Right lung (tissue), 5 donors: ENCODE measurements around the gene SMAD9. TPM values are rescaled to one million over a fixed set of nuclear protein-coding genes. Genes with fewer than 3 reads are reported as not detected.
"Not testable (repeated sequence)": the region's sequence is repeated elsewhere in the genome, so short reads cannot be mapped to it uniquely, and the experiment has no call there.

Source experiments
- DNase-seq, 2 donors: peaks; one replicate each; pipeline ENCODE4 v3.0.0-alpha.2; 2013
- polyA plus RNA-seq, 5 donors: library from polyadenylated mRNA; unstranded; fragments of 120-200 nt; gene quantifications; one replicate each; pipeline versions ENCODE4 v1.2.1 to v1.2.3, GENCODE V29; 2013; ENCODE audit warnings: inconsistent platforms in 1 of 5, low replicate concordance in 1 of 5; ENCODE audit not compliant: insufficient read length in 5 of 5, insufficient read depth in 1 of 5

Gene SMAD9
- polyA plus RNA-seq, 5 donors: 19.0 to 32.6 (median 29.2) TPM

DNA sequence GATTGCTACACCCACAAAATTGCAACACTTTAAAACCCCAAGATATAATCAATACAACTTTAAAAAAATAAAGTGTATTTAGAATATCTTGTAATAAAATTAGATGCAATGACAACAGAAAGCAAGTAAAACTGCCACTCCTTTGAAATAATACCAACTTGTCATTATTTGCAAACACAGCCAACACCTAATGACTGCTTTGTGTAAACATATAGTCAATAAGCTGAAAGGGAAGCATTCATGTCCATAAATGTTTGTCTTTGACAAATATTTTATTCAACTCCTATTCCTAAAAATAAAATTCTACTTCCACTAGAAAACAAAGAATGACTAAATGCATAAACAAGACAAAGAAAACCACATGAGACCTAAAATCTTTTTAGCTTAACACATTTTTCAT, 6.6 kb downstream of the SMAD9 start:
- DNase-seq: no peak

DNA sequence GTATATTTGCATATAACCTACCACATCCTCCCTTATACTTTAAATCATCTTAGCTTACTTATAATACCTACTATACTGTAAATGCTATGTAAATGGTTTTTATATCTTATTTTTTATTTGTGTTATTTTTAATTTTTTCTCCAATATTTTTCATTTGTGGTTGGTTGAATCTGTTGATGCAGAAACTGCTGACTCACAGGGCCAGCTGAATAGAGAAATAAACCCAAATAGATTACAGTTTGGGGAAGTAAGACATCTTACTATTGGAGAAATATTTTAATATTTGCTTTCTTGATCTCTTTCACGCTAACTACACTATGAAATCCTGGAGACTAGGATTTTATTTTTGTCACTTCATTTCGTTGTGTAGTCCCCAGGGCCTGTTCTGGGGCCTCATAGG, 7.1 kb downstream of the SMAD9 start:
- no peak for DNase-seq

DNA sequence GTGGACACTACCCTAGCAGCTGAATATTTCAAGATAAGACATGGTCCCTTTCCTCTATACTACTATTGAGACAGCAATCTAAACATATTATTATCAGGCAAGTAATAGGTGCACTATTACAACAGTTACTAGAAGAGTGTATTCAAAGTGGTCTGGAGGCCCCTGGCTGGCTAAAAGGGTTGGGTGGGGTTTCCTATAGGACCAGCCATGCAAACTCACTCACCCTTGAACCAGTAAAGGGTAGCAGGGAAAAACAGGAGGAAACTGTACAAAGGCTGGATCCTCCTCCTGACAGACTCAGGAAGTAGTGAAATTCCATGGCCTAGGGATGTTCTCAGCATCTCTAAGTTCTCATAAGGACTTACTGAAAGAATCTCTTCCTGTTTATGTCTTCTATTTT, 7.7 kb downstream of the SMAD9 start:
- DNase-seq: no peak

DNA sequence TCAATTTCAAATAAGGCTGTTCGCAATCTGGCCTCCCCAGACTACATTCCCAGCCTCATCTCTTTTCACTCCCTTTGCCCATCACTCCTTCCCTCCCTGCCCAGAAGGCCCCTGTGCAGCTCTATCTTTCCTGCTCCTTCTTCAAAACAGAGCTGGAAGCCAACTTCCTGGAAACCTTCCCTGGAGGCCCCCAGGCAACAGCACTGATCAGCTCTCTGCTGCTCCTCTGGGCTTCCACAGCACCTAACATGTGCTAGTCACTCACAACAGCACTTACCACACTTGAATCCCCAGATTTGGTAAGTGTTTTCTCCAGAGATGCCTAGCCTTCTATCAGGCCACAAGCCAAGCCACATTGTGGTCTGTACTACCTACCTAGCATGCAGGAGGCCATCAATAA, 9.5 kb downstream of the SMAD9 start:
- DNase-seq: no peak

DNA sequence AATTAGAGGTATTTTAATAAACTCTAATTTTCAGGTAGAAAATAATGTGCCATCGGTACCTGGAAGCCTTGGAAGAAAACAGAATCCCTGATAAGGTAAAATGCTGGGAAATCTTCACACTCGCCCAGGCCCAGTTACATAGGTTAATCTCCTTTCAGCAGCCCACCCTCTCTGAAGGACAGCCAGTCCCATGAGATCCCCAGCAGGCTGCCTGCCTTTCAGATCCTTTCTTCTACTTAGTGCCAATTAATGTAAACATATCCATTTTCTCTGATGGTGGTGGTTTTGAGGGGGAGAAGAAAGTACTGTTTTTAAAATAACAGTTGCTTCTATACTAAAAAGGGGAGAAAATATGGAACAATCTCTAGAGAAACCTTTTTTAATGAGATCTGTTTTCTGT, 12.2 kb downstream of the SMAD9 start:
- DNase-seq: no peak

DNA sequence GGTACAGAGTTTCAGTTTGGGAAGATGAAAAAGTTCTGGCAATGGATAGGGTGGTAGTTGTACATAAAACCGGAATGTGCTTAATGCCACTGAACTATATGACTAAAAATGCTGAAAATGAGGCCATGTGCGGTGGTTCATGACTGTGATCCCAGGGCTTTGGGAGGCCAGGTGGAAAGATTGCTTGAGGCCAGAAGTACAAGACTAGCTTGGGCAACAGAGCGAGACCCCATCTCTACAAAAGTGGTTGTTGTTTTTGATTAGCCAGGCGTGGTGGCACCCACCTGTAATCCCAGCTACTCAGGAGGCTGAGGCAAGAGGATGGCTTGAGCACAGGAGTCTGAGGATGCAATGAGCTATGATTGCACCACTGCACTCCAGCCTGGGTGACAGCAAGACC, 12.8 kb downstream of the SMAD9 start:
- DNase-seq: no peak

DNA sequence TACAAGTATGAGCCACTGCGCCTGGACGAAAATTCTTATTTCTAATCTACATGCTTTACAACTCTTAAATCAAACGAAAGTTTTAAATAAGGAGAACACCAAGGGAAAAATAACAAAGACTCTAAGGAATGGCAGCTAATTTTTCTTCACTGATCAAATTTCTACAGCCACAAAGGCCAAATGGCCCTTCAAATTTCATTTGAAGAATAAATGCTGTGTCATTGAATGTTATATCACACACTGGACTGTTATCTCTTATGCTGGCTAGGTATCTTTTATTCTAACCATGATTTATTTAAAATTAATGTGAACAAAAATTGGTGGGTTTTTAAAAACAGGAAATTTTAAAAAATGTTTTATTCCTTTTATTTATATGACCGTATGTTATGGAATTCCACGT, 14.1 kb downstream of the SMAD9 start:
- no peak for DNase-seq

DNA sequence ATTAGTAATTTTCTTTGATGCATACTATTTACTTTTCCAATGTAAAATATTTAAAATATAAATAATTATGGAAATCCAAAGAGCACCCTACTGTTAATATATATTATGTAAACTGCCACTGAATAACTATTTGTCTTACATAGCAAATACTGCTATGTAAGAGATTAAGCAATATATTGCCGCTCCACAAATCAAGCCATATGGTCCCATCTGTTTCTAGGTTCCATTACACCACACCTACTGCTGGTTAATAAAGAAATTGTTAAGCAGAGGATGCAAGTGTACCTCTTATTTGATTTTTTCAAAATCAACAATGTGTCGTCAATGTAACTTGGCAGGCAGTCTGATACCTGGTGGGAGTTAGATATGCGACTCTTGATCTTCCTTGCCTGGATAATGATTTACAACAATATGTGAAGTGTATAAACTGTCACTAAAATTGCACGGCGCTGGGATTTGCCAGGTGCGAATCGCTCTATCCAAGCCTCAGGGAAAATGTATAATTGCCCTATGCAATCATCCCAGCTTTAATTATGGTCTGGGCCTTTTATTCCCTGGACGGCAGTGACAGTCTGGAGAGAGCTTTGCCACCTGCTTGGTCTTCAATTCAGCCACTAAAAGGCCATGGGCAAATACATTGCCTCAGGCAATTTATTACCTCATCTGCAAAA, 16.0 kb downstream of the SMAD9 start:
- no peak for DNase-seq

DNA sequence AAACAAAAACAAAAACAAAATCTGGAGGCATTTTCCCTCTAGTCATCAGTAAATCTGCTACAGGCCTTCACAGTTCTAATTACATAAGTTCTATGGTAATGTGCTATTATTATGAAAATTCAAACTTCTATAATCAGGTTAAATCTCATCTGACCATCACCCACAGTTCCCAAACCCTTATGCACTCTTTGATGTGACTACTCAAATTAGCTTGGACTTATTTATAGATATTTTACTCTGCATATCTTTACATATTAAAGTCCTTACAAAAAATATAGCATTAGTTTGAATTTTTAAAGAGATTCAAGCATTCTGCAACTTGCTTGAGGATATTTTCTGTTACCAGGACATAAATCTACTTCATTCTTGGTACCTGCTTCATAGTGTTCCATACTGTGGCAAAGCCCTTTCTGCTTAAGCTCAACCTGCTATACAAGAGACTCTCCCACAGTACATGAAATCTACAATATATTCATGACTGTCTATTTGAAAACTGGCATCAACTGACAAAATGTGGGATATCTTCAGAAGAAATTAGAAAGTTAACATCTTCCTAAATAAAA, 22.9 kb downstream of the SMAD9 start:
- DNase-seq: no peak

DNA sequence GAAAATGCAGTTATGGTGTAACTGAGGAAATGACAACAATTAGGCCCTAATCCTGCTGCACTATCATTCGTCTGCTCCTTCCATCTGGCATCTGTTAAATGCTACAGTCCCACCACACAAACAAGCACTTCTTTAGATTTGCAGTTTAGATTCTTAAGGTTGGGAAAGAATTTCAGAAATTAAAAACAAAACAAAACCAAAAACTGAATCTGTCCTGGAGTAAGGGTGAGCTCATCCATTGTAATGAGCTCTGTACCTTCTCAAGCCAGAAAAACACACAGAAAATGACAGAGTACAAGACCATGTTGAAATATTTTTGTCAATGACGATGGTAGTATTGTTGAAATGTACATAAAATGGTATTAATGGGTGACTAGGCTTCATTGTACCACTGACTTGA, 28.3 kb downstream of the SMAD9 start:
- no peak for DNase-seq

DNA sequence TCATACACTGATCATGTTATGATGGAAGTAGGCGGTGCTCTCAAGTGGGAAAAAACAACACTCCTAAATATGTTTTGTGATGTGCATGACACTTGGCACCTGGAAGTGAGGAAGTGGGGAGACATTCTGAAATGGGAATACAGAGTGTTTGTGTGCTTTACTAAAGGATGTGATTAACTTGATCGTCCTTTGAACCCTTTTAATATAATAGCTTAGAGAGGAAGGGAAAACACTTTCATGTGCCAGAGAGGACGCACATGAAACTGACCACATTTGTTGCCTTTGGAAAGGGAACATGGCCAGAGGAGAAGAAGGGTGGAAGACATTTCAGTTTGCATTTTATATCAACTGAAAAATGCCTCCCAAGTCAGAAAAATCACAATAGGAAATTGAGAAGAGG, 31.4 kb downstream of the SMAD9 start:
- DNase-seq: no peak

DNA sequence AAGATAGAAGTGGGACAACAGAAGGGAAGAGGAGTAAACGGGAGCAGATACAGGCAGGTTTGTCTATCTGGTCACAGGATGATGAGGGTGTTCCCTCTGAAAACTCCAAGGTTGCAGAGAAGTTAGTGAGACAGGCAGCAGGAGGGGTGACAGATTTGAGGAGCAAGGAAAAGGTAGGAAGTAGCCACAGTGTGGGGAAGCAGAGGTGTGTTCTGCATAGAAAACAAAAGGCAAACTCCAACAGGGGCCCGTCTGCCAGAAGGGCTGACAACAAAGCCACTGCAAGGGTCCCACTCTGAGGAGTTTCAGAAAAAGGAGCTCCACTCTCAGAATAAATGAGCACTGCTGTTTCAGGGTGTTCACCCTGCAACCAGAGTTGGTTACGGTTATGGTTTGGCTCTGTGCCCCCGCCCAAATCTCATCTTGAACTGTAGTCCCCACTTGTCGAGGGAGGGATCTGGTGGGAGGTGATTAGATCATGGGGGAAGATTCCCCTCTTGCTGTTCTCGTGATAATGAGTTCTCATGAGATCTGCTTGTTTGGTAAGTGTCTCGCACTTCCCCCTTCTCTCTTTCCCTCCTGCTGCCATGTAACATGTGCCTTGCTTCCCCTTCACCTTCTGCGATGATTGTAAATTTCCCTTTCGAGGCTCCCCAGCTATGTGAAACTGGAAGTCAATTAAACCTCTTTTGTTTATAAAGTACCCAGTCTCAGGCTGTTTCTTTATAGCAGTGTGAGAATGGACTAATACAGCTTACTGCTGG, 32.1 kb downstream of the SMAD9 start:
- no peak for DNase-seq

DNA sequence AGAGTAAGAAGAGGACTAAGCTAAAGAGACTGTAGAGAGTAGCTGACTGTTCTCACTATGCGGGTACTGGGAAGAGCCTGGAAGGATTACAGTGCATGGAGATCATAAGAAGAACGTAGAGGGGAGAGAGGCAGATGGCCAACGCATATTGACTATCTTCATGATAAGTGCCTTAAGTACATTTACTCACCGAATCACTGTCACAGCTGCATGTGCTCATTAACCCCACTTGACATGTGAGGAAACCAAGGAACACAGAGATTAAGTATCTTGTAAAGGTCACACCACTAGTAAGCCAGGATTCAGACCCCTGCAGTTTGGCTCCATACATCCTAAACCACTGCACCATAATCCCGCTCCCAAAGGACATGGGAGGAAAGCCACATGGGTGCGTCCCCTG, 34.1 kb downstream of the SMAD9 start:
- no peak for DNase-seq

DNA sequence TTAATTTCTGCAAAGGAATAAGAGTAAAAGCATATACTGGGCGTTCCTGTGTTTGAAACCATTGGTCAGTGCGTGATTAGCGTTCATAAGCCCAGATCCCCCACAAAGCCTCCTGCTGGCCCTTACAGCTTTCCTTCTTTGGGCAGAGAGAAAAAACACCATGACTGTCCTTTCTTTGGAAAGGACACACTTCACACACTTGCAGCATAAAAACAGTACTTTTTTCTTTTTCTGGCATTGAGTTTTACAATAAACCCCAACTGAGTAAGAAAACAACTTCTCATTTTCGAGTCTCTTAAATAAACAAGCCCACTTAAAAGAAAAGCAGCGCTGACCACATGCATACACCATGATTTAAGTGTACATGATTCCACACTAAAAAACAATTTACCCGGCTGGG, 35.8 kb downstream of the SMAD9 start:
- no peak for DNase-seq

DNA sequence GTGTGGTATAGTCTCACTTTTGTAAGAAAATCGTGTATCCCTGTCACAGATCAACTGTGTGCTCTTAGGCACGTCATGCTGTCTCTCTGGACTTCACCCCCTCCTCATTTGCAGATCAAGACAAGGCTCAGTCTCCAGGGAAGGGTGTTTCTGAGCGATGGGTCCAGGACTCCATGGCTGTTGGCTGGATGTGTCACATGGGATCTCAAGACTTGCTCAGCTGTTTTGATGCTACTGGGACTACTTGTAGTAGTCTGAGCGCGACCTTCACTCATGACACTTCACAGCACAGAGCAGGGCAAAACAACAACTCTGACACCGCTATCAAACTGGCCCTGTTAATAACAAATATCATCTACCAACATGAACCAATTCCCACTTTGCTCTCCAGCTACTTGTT, 36.2 kb downstream of the SMAD9 start:
- DNase-seq: no peak

DNA sequence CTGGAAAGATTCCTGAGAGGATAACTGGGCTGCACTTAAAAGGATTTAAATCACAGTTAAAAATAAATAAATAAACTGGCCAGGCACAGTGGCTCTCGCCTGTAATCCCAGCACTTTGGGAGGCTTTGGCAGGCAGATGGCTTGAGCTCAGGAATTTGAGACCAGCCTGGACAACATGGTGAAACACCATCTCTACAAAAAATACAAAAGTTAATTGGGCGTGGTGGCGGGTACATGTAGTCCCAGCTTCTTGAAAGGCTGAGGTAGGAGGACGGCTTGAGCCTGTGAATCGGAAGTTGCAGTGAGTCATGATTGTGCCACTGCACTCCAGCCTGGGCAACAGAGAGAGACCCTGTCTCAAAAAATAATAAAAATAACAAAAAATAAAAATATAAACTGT, 36.6 kb downstream of the SMAD9 start:
- not testable (repeated sequence) for DNase-seq

DNA sequence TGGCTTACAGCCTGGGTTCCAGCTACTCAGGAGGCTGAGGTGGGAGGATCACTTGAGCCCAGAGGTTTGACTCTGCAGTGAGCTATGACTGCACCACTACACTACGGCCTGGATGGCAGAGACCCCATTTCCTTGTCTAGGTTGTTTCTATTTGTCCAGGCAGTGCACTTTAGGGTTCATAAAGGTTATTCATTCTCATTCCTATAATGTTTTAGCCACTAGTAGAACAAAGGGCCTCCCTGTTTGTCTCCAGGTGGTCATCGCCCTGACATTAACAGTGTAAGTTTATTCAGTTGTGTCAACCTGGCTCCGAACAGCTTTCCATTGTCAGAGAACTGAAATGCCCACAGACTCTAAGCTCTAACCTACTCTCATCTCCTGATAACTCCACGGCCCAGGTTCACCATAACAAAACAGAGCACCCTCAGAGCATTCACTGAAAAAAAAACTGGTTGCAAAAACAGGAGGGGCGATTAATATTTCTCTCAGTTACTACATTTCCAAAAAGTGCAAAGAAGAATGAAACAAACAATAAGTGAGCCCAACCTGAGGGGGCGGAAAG, 37.1 kb downstream of the SMAD9 start:
- no peak for DNase-seq

DNA sequence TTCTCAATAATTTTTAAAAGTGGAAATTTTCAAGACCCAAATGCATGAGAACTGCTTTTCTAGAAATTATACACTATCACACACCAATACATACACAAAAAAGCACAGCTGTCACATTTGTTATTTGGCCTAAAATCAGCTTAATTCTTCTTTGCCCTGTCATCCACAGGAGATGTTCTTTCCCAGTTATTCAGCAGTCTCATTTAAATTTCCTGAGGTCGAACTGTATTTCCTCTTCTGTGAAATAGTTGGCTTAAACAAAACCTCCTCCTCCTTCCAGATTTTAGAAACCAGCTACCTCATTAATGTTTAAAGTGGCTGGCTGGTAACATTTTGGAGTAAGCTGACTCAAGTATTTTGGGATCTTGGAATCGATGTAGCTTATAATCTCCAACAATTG, 39.1 kb downstream of the SMAD9 start:
- no peak for DNase-seq

DNA sequence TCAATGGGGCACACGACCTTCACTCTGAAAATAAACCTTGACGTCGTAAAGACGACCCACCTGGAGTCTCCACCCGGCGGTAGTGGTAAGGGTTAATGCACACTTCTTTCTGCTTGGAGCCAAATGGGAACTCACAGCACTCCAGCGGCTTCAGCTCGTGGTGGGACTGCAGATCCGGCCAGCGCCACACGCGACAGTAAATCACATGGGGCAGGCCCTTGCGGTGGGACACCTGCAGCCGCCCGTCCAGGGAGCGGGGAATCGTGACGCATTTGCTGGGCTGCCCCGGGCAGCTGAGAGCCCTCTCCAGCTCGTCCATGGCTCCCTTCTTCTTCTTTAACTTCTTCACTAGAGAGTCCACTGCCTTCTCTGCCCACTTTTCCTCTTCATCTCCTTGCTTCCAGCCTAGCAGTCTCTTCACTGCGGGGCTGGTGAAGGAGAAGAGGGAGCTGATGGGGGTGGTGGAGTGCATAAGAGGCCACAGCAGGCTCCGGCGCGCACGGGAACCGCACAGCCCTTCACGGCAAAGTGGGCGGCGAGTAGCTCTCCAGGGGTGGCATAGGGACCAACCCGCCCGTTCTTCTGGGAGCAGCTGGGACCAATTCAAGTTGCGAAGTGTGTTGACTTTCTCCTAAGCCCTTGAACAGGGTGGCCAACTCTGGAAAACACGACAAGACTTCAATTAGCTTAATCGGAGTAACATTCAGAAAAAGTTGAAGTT, 40.7 kb downstream of the SMAD9 start:
- no peak for DNase-seq

DNA sequence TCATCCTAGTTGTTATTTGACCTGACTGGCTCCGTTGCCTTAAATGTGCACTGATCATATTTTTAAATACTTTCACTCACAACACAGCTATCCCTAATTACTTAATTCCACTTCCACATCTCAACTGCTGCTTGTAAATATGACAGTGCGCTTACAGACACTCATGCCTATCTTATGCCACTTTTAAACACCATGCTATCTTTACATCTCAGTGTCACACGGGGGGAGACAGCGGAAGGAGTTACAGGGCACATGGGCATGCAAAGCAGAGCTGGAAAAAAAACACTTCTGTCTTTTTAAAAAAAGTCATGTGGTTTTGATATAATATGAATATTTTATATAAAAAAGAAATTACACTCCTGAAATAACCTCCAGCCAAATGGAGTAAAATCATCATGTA, 44.1 kb downstream of the SMAD9 start:
- no peak for DNase-seq

DNA sequence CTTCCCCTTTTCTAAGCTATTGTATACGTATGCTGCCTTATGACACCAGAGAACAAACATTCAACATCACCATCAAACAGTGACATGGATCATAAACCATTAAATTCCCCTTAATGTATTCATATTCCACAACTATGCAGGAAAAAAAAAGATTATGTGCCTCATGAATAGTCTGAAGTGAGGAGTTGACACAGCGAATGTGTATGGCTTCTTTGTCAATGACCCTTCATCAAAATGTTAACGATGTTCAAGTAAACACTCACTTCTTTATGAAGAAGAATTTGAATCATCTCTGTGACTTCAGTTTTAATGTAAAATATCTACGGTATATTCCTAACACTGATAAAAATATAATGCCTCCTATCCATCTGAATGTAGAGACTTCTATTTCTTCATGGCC, 44.6 kb downstream of the SMAD9 start:
- DNase-seq: no peak

DNA sequence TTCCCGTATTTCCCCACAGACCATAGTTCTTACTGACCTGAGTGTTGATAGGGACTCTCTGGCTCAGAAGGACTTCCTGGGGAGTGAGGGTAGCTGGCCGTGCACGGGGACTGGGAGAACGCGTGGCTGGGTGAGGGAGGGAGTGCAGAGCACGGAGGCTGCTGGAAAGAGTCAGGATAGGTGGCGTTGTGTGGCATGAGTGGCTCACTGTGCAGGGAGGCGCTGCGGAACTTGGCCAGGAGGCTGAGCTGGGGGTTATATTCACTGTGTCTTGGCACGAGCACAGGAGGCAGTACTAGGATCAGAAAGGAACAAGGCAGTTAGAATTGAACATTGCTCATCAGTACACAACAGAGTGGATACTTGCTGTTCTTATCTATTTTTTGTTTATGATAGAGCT, 47.4 kb downstream of the SMAD9 start:
- no peak for DNase-seq
